ENCODE measurements around the gene WWTR1. TPM values are rescaled to one million over a fixed set of nuclear protein-coding genes. Genes with fewer than 3 reads are reported as not detected.
A peak's percentile ranks its signal among the peaks of the same experiment; 100 is the strongest.

WWTR1 gene
- total and polyA plus RNA-seq, 4 donors: 93.5 to 225 (median 131) TPM

GRCh38 chr3:149507491-149508324 is 150.1 kb downstream of the WWTR1 start:
- Histone ChIP-seq H3K36me3 (ENCODE audit: control insufficient read depth in 1 of 2, insufficient read depth in 2 of 2, low read length in 1 of 2) (no peaks in the 10 kb centered on the region), H3K27ac (ENCODE audit: low read depth in 1 of 2, low read length in 2 of 2) (peak overlapping the region; percentile 59 to 97), H3K4me1 (ENCODE audit: control insufficient read depth in 1 of 2, insufficient read depth in 2 of 2, low read length in 2 of 2) (peaks cover 7 to 8% of the 10 kb centered on the region in 2 donors), H3K9me3 (ENCODE audit: control insufficient read depth, low read length) (no peaks in the 10 kb centered on the region), H3K27me3 (ENCODE audit: control insufficient read depth in 1 of 2, insufficient read depth in 2 of 2, low read length in 1 of 2) (no peaks in the 10 kb centered on the region), H3K4me3 (ENCODE audit: low read length in 2 of 2) (peak overlapping the region in 1 of 2 donors; percentile 43)
- peak in 1 of 2 donors; percentile 84 for DNase-seq
- intact Hi-C loops (cut with DNase I): loop anchor here in 1 of 2 donors (5.0 kb wide), 1 partner anchor 150 kb away; the partner anchor contains the start of gene WWTR1
- WGBS, 2 donors: 3 to 4% methylated on average over 14 of the region's 14 CpGs
- peak; percentile 58 for ATAC-seq (ENCODE audit: low FRiP score)

DNA sequence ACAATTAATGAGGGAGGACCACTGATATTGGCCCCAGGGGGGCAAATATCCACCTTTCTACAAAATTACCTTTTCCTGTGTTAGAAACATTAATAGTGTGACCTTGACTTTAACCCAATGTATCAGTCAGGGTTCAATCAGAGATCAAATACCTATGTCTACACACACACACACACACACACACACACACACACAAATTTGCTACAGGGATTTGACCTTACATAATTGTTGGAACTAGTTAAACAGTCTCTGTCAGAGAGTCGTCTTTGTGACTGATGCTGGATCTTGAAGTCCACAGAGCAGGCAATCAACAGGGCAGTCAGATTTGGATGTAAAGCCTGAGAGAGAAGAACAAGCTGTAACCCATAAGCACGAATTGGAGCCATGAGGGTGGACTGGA is 150.9 kb downstream of the WWTR1 start:
- WGBS, 2 donors: 15 to 16% methylated on average over 2 of the region's 2 CpGs
- no peak for DNase-seq
- Histone ChIP-seq H3K27ac (ENCODE audit: low read depth in 1 of 2, low read length in 2 of 2) (peak overlapping the region in 1 of 2 donors; percentile 97), H3K9me3 (ENCODE audit: control insufficient read depth, low read length) (no peaks in the 10 kb centered on the region), H3K27me3 (ENCODE audit: control insufficient read depth in 1 of 2, insufficient read depth in 2 of 2, low read length in 1 of 2) (no peaks in the 10 kb centered on the region), H3K36me3 (ENCODE audit: control insufficient read depth in 1 of 2, insufficient read depth in 2 of 2, low read length in 1 of 2) (no peaks in the 10 kb centered on the region), H3K4me1 (ENCODE audit: control insufficient read depth in 1 of 2, insufficient read depth in 2 of 2, low read length in 2 of 2) (peaks cover 7 to 8% of the 10 kb centered on the region in 2 donors), H3K4me3 (ENCODE audit: low read length in 2 of 2) (no peak overlapping the region)
- intact Hi-C loops (cut with DNase I): loop anchor here in 1 of 2 donors (5.0 kb wide), 1 partner anchor 150 kb away; the partner anchor contains the start of gene WWTR1
- no peak for ATAC-seq (ENCODE audit: low FRiP score)

- intact Hi-C loops (cut with DNase I): loop anchor here in 1 of 2 donors (5.0 kb wide), 1 partner anchor 151 kb away; the partner anchor contains the start of gene WWTR1
Measured at GRCh38 chr3:149506540-149506939, 151.3 kb downstream of the WWTR1 start.

GRCh38 chr3:149502438-149502837 is 155.4 kb downstream of the WWTR1 start:
- no peak for ATAC-seq (ENCODE audit: low FRiP score)
- intact Hi-C loops (cut with DNase I): no loop called here
- no peak overlapping the region for H3K27ac ChIP-seq (ENCODE audit: low read depth in 1 of 2, low read length in 2 of 2)
- 91 to 93% methylated on average over 3 of the region's 3 CpGs for WGBS, 2 donors
- H3K27me3 ChIP-seq (ENCODE audit: control insufficient read depth in 1 of 2, insufficient read depth in 2 of 2, low read length in 1 of 2): no peaks in the 10 kb centered on the region
- H3K9me3 ChIP-seq (ENCODE audit: control insufficient read depth, low read length): no peaks in the 10 kb centered on the region
- no peak overlapping the region for H3K4me3 ChIP-seq (ENCODE audit: low read length in 2 of 2)
- no peaks in the 10 kb centered on the region for H3K36me3 ChIP-seq (ENCODE audit: control insufficient read depth in 1 of 2, insufficient read depth in 2 of 2, low read length in 1 of 2)
- no peak for DNase-seq
- H3K4me1 ChIP-seq (ENCODE audit: control insufficient read depth in 1 of 2, insufficient read depth in 2 of 2, low read length in 2 of 2): peaks cover 3 to 7% of the 10 kb centered on the region in 2 donors

More at GRCh38 chr3:149506540-149506939, 151.3 kb downstream of the WWTR1 start:
- no peak overlapping the region for H3K4me3 ChIP-seq (ENCODE audit: low read length in 2 of 2)
- H3K27me3 ChIP-seq (ENCODE audit: control insufficient read depth in 1 of 2, insufficient read depth in 2 of 2, low read length in 1 of 2): no peaks in the 10 kb centered on the region
- DNase-seq: no peak
- peak overlapping the region; percentile 54 to 63 for H3K27ac ChIP-seq (ENCODE audit: low read depth in 1 of 2, low read length in 2 of 2)
- H3K4me1 ChIP-seq (ENCODE audit: control insufficient read depth in 1 of 2, insufficient read depth in 2 of 2, low read length in 2 of 2): peaks cover 7 to 8% of the 10 kb centered on the region in 2 donors
- no peaks in the 10 kb centered on the region for H3K9me3 ChIP-seq (ENCODE audit: control insufficient read depth, low read length)
- H3K36me3 ChIP-seq (ENCODE audit: control insufficient read depth in 1 of 2, insufficient read depth in 2 of 2, low read length in 1 of 2): no peaks in the 10 kb centered on the region
- 3 to 5% methylated on average over 1 of the region's 1 CpG for WGBS, 2 donors
- ATAC-seq (ENCODE audit: low FRiP score): no peak

DNA sequence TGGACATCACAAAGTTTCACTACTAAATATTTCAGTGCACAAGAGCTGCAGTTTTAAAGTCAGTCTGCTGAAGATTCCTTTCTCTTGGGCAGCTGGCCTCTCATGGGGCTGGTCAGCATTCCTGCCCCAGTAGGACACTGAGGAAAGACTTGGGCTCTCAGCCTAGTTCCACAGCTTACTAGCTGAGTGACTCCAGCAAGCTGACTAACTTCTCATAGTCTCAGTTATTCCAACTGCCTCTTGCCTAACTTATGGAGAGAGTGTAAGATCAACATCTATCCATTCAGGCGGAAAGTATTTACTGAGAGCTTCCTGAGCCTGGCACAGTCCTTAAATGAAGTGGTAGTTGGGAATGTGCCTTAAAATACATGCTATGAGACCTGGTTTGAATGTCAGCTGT is 156.3 kb downstream of the WWTR1 start:
- peak overlapping the region in 1 of 2 donors; percentile 62 for H3K27ac ChIP-seq (ENCODE audit: low read depth in 1 of 2, low read length in 2 of 2)
- H3K4me3 ChIP-seq (ENCODE audit: low read length in 2 of 2): no peak overlapping the region
- ATAC-seq (ENCODE audit: low FRiP score) (peak; percentile 77), DNase-seq (peak in 1 of 2 donors; percentile 78)
- WGBS, 2 donors: 55 to 80% methylated on average over 1 of the region's 1 CpG
- H3K27me3 ChIP-seq (ENCODE audit: control insufficient read depth in 1 of 2, insufficient read depth in 2 of 2, low read length in 1 of 2): no peaks in the 10 kb centered on the region
- no peaks in the 10 kb centered on the region for H3K36me3 ChIP-seq (ENCODE audit: control insufficient read depth in 1 of 2, insufficient read depth in 2 of 2, low read length in 1 of 2)
- intact Hi-C loops (cut with DNase I): no loop called here
- peaks cover 0 to 3% of the 10 kb centered on the region in 2 donors for H3K4me1 ChIP-seq (ENCODE audit: control insufficient read depth in 1 of 2, insufficient read depth in 2 of 2, low read length in 2 of 2)
- no peaks in the 10 kb centered on the region for H3K9me3 ChIP-seq (ENCODE audit: control insufficient read depth, low read length)

DNA sequence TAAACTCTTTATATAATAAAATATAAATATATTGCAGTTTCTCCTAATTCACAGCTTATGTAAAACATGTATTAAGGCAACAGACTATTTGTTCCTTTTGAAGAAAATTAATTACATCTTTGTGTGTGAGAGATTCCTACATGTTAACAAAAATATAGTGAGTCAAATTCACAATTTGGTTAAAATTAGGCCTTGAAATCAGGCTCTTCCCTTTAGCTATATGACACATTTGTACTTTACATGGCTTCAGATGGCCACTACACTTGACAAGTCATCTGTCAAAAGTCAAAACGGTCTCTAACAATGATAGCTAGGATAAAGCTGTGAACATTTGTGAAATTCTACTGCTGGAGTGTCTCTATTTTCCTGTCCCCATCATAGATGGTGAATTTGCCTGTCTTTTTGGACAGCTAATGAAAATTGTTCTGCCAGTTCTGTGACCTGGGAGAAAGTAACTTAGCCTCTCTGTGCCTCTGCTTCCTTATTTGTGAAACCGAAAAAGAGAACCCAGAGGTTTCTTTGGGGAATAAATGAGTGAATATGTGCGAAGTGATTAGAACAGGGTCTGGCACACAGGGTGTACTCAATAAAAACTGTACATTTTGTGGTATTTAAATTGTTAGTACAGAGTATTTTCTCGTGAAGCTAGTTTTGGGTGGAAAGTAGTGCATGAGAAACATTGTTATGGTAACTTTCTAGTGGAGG is 159.7 kb downstream of the WWTR1 start:
- DNase-seq (no peak), ATAC-seq (ENCODE audit: low FRiP score) (no peak)
- Histone ChIP-seq H3K27ac (ENCODE audit: low read depth in 1 of 2, low read length in 2 of 2) (no peak overlapping the region), H3K27me3 (ENCODE audit: control insufficient read depth in 1 of 2, insufficient read depth in 2 of 2, low read length in 1 of 2) (no peaks in the 10 kb centered on the region), H3K4me1 (ENCODE audit: control insufficient read depth in 1 of 2, insufficient read depth in 2 of 2, low read length in 2 of 2) (no peaks in the 10 kb centered on the region), H3K36me3 (ENCODE audit: control insufficient read depth in 1 of 2, insufficient read depth in 2 of 2, low read length in 1 of 2) (no peaks in the 10 kb centered on the region), H3K4me3 (ENCODE audit: low read length in 2 of 2) (no peak overlapping the region), H3K9me3 (ENCODE audit: control insufficient read depth, low read length) (no peaks in the 10 kb centered on the region)
- intact Hi-C loops (cut with DNase I): no loop called here
- WGBS, 2 donors: 59 to 61% methylated on average over 4 of the region's 4 CpGs

DNA sequence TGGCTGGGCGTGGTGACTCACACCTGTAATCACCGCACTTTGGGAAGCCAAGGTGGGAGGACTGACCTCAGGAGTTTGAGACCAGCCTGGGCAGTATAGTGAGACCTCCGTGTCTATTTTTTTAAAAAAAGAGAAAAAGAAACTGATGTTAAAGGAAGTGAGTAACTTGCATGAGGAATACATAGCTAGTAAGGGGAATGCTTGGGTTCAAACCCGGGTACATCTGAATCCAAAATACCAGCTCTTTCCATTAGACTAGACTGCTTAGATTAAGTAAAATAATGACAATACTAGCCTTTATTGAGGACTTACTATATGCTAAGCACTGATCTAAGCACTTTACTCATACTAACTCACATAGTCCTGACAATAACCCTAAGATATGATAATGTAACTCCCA is 160.9 kb downstream of the WWTR1 start:
- no peaks in the 10 kb centered on the region for H3K36me3 ChIP-seq (ENCODE audit: control insufficient read depth in 1 of 2, insufficient read depth in 2 of 2, low read length in 1 of 2)
- no peak overlapping the region for H3K4me3 ChIP-seq (ENCODE audit: low read length in 2 of 2)
- no peaks in the 10 kb centered on the region for H3K4me1 ChIP-seq (ENCODE audit: control insufficient read depth in 1 of 2, insufficient read depth in 2 of 2, low read length in 2 of 2)
- WGBS, 2 donors: 90% methylated on average over 4 of the region's 4 CpGs
- no peak overlapping the region for H3K27ac ChIP-seq (ENCODE audit: low read depth in 1 of 2, low read length in 2 of 2)
- no peaks in the 10 kb centered on the region for H3K9me3 ChIP-seq (ENCODE audit: control insufficient read depth, low read length)
- no peak for DNase-seq
- intact Hi-C loops (cut with DNase I): no loop called here
- H3K27me3 ChIP-seq (ENCODE audit: control insufficient read depth in 1 of 2, insufficient read depth in 2 of 2, low read length in 1 of 2): no peaks in the 10 kb centered on the region
- ATAC-seq (ENCODE audit: low FRiP score): no peak

GRCh38 chr3:149495581-149496125 is 162.2 kb downstream of the WWTR1 start:
- WGBS, 2 donors: 90 to 94% methylated on average over 6 of the region's 6 CpGs
- no peaks in the 10 kb centered on the region for H3K36me3 ChIP-seq (ENCODE audit: control insufficient read depth in 1 of 2, insufficient read depth in 2 of 2, low read length in 1 of 2)
- no peaks in the 10 kb centered on the region for H3K4me1 ChIP-seq (ENCODE audit: control insufficient read depth in 1 of 2, insufficient read depth in 2 of 2, low read length in 2 of 2)
- intact Hi-C loops (cut with DNase I): no loop called here
- no peak overlapping the region for H3K4me3 ChIP-seq (ENCODE audit: low read length in 2 of 2)
- DNase-seq (no peak), ATAC-seq (ENCODE audit: low FRiP score) (no peak)
- H3K9me3 ChIP-seq (ENCODE audit: control insufficient read depth, low read length): no peaks in the 10 kb centered on the region
- no peaks in the 10 kb centered on the region for H3K27me3 ChIP-seq (ENCODE audit: control insufficient read depth in 1 of 2, insufficient read depth in 2 of 2, low read length in 1 of 2)
- no peak overlapping the region for H3K27ac ChIP-seq (ENCODE audit: low read depth in 1 of 2, low read length in 2 of 2)

Data from aorta (tissue), 5 donors.